ENCODE data around the gene LAMB1.

- no peak for TF ChIP-seq EZH2 (optimal IDR thresholded peaks at IDR 0.05; ENCODE audit: low read depth, low read length)
- TF ChIP-seq CTCF (IDR thresholded peaks at IDR 0.05; ENCODE audit: low read length): no peak
- TF ChIP-seq EZH2phosphoT487 (IDR thresholded peaks at IDR 0.05; ENCODE audit: low read length): no peak
These were observed 9.1 kb downstream of the LAMB1 start for GRCh38 chr7:107993891-107994291.

Data from MM.1S (cell line).